Coronary artery (tissue), 2 donors: ENCODE data around the gene SLC28A2.

Experiments
- DNase-seq: peaks from one replicate; pipeline ENCODE4 v3.0.0-alpha.2; 2017; ENCODE audit warnings: low spot score
- H3K27ac ChIP-seq, 2 donors: fragments of 200-600 bp; sonication (generic); one replicate each; pipeline ENCODE4 v1.5.1; 2016 to 2019
- H3K4me3 ChIP-seq: fragments of 200-600 bp; sonication (generic); 2 replicates; pipeline ENCODE4 v1.5.1; 2016; ENCODE audit warnings: mild to moderate bottlenecking, moderate library complexity
- TF ChIP-seq, protein P1 (sequence below): fragments of 200-600 bp; sonication (generic); IDR thresholded peaks from one replicate; pipeline ENCODE4 v1.5.1; 2019; ENCODE audit warnings: antibody characterized with exemption

Gene SLC28A2, protein sequence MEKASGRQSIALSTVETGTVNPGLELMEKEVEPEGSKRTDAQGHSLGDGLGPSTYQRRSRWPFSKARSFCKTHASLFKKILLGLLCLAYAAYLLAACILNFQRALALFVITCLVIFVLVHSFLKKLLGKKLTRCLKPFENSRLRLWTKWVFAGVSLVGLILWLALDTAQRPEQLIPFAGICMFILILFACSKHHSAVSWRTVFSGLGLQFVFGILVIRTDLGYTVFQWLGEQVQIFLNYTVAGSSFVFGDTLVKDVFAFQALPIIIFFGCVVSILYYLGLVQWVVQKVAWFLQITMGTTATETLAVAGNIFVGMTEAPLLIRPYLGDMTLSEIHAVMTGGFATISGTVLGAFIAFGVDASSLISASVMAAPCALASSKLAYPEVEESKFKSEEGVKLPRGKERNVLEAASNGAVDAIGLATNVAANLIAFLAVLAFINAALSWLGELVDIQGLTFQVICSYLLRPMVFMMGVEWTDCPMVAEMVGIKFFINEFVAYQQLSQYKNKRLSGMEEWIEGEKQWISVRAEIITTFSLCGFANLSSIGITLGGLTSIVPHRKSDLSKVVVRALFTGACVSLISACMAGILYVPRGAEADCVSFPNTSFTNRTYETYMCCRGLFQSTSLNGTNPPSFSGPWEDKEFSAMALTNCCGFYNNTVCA

DNA sequence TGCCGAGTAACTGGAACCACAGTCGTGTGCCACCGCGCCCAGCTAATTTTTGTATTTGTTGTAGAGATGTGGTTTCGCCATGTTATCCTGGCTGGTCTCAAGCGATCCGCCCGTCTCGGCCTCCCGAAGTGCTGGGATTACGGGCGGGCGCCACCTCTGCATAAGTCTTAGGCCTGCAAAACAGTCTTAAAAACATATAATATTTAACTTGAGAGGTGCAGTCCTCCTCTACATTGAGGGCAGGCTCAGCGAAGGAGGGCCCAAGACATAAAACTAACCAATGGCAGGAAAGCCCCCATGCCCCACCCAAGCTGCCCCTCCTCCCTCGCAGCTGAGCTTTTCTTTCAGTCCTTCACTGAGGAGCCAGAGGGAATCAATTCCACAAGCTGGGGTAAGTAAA lies at the start of gene SLC28A2:
SLC28A2 (plus strand) TSS at position 347 of the 400 bp plus-strand sequence. CDS start 982 bp downstream, outside the sequence.
- no peak within 1 kb of the TSS for H3K27ac ChIP-seq
- no peak for DNase-seq
- H3K4me3 ChIP-seq: no peak within 1 kb of the TSS
- TF ChIP-seq, protein P1, sequence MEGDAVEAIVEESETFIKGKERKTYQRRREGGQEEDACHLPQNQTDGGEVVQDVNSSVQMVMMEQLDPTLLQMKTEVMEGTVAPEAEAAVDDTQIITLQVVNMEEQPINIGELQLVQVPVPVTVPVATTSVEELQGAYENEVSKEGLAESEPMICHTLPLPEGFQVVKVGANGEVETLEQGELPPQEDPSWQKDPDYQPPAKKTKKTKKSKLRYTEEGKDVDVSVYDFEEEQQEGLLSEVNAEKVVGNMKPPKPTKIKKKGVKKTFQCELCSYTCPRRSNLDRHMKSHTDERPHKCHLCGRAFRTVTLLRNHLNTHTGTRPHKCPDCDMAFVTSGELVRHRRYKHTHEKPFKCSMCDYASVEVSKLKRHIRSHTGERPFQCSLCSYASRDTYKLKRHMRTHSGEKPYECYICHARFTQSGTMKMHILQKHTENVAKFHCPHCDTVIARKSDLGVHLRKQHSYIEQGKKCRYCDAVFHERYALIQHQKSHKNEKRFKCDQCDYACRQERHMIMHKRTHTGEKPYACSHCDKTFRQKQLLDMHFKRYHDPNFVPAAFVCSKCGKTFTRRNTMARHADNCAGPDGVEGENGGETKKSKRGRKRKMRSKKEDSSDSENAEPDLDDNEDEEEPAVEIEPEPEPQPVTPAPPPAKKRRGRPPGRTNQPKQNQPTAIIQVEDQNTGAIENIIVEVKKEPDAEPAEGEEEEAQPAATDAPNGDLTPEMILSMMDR: no peak

DNA sequence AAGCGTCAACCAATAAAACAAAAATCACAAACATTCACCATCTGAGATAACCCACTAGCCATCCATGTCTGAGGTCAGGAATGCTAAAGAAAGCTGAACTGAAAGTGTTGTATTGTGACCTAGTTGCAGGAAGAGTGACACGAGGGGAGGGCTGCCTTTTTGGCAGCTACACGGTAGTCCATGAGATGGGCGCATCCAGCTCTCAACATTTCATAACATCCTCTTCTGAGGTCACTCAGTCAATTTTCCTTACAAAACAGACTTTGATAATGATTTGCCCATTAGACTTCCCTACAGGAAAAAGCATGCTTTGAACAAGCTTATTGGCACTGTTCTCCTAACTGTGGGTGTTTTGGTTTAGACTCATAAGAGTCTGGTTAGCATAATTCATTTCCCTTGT lies 48.9 kb upstream of the SLC28A2 start:
- TF ChIP-seq, protein P1: no peak
- Histone ChIP-seq H3K4me3 (no peak overlapping the region), H3K27ac (peak overlapping the region in 1 of 2 donors; percentile 71)
- no peak for DNase-seq

DNA sequence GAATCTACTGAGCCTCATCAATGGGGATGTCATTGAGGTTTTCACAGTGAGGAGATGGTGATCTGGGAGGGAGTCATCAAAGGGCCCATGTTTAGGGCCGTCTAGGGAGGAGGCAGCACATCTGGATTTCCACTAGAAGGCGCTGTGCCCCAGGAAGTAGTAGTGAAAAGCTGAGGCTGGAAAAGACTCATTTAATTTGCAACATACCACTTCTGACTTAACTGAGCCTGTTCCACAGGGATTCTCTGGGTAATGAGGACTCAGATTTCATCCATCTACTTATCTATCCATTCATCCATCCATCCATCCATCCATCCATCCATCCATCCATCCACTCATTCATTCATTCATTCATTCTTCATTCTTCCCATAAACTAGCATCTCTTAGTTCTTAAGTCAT lies 46.8 kb upstream of the SLC28A2 start:
- Histone ChIP-seq H3K27ac (no peak overlapping the region), H3K4me3 (no peak overlapping the region)
- no peak for DNase-seq
- TF ChIP-seq, protein P1: peak; percentile 28

DNA sequence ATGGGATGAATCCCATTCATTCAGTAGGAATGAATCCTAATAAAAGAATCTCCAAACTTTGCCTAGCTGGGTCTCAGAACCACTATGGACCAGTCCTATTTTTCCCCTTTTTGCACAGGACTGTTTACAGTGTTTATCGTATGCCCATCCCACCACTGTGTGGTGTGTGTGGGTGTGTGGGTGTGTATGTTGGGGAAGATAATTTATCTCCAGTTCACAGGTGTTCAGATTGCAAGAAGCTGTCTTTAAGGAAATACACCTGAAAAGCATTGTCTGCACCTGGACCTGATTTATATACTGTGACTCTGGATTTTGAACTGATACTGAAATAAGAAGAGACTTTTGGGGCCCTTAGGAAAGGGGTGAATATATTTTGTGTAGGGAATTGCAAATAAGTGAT lies 39.5 kb upstream of the SLC28A2 start:
- TF ChIP-seq, protein P1: no peak
- no peak for DNase-seq
- Histone ChIP-seq H3K27ac (no peak overlapping the region), H3K4me3 (no peak overlapping the region)

DNA sequence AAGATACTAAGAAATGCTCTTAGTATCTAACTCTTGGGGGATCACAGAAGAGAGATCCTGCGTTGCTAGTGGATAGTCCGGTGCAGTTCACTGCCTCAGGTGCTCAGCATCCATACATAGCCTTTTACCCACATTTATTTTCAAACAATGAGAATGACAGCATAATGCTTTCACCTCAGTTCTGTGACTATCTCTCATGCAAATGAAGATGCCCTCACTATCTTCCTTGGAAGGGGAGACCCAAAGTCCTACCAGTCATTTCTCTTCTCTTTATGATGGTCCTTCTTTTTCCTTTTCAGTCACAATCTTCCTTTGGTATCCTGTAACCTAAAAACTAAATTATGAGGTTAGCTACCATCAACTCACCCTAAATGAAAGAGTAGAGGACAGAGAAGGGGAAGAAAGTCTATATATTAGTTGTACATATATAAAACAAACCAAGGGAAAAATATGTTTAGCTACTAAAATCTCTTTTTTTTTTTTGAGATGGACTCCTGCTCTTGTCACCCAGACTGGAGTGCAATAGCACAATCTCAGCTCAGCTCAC lies 30.9 kb upstream of the SLC28A2 start:
- Histone ChIP-seq H3K27ac (no peak overlapping the region), H3K4me3 (no peak overlapping the region)
- DNase-seq: no peak
- TF ChIP-seq, protein P1: no peak

DNA sequence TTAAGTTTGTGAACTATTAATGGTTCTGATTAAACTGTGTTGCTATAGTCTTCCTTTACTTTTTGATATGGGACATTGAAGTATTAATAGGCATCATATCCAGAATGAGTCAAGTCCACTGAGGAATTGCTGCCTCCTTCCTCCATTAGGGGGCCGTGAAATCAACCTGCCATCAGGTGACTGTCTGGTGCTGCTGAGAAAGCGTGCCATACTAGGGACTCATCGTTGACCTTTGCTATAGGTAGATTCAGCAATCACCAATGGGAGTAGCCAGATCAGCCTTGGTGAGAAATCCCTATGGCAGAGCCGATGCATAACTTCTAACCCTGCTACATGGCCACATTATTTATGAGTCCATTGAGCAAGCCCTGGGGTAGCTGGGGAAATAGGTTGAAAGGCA lies 30.1 kb upstream of the SLC28A2 start:
- TF ChIP-seq, protein P1: no peak
- H3K27ac ChIP-seq: no peak overlapping the region
- no peak for DNase-seq
- no peak overlapping the region for H3K4me3 ChIP-seq
